IPS-18c (cell line): ENCODE measurements around the gene MCHR2.
"Not testable (repeated sequence)": the region's sequence is repeated elsewhere in the genome, so short reads cannot be mapped to it uniquely, and the experiment has no call there.

Source experiments
- H3K4me3 ChIP-seq: 2 replicates; pipeline ENCODE4 v1.7.0; 2013; ENCODE audit warnings: low read depth, mild to moderate bottlenecking, low read length, moderate library complexity; ENCODE audit not compliant: insufficient read depth
- H3K9me3 ChIP-seq: one replicate; pipeline ENCODE4 v1.6.1; 2013; ENCODE audit warnings: mild to moderate bottlenecking, low read length, moderate library complexity; ENCODE audit not compliant: control insufficient read depth, insufficient read depth

The MCHR2 gene

DNA sequence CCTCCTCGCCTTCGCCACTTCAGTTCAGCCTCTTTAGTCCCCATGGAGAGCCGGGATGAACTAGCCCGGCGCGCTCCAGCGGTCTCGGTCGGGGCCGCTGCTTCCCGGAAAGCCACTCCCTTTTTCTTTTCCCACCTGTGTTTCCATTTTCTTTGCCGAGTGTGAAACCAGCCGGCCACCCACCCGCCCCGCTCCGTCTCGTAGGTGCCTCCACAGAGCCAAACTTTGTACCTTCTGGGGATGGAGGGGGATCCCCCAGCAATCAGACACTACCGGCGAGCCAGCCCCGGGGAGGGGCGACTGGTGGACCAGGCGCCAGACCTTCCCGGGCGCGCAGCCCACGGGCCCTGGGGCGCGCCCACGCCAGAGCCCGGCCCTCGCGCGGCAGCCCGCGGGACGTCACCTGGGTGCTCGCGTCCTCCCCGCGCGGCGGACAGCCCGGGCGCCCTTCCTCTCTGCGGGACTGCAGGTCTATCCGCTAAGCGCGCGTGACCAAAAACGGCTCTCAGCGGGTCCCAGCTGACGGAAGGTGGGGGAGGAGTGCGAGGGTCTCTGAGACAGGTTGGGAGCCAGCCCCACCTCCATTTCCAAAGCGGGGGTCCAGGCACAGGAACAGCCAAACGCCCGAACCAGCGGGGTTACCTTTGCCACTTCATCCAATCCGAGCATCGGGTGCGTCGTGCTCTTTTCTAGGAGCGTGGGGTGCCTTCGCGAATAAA is at the start of gene MCHR2:
TSS of gene MCHR2 (minus strand) at position 691 of the 719 bp plus-strand sequence. CDS start 38,076 bp downstream, outside the sequence.
- no peaks in the 10 kb centered on the region for H3K9me3 ChIP-seq
- H3K4me3 ChIP-seq = peak within 1 kb of the TSS; percentile 65

DNA sequence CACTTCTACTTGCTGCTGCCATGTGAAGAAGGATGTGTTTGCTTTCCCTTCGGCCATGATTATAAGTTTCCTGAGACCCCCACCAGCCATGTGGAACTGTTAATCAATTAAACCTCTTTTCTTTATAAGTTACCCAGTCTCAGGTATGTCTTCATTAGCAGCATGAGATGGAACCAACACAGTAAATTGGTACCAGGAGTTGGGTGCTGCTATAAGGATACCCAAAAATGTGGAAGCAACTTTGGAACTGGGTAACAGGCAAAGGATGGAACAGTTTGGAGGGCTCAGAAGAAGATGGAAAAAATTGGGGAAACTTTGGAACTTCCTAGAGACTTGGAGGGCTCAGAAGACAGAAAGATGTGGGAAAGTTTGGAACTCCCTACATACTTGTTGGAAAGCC is 44.5 kb upstream of the MCHR2 start:
- H3K9me3 ChIP-seq, H3K4me3 ChIP-seq: not testable (repeated sequence)

GRCh38 chr6:100035873-100036653 is 42.0 kb upstream of the MCHR2 start:
- Histone ChIP-seq H3K4me3 (no peak overlapping the region), H3K9me3 (peaks cover 2% of the 10 kb centered on the region)

DNA sequence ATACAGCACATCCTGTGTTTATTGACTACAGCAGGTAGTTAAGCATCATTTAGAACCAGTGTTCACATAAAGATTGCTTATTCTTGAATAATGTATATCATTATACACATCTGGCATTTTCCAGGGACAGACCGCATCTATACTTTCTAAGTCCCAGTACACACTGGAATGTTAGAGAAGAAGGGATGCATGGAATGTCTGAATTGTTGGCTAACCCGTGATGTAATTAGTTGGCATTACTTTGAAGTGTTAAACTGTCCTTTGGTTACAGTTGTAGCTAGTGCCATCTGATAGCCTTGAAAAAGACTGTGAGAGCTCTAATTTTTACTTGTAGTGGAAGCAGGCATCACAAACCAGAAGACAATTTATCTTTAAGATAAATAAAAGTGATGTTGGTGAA is 29.8 kb upstream of the MCHR2 start:
- Histone ChIP-seq H3K4me3 (no peak overlapping the region), H3K9me3 (no peaks in the 10 kb centered on the region)

DNA sequence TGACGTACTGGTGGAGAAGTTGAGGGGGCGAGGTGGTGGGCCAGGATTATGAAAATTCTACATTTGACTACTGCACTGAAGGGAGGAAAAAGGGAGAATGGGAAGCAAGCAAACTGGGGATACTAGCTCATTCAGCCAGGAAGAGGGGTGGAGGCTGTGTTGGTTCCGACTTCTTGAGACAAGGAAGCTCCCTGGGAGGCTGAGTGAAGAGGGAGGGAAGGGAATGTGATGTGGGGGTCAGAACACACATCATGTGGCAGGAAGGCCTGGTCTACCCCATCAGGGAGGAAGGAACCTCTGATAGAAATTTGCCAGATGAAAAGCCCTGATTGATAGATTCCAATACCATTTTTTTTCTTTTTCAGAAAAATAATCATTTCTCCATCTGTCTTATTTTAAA is 28.8 kb upstream of the MCHR2 start:
- no peak overlapping the region for H3K4me3 ChIP-seq

GRCh38 chr6:100008857-100009256 is 14.8 kb upstream of the MCHR2 start:
- H3K9me3 ChIP-seq = peaks cover 2% of the 10 kb centered on the region
- no peak overlapping the region for H3K4me3 ChIP-seq

More for the DNA sequence above, 28.8 kb upstream of the MCHR2 start:
- H3K9me3 ChIP-seq = no peaks in the 10 kb centered on the region

DNA sequence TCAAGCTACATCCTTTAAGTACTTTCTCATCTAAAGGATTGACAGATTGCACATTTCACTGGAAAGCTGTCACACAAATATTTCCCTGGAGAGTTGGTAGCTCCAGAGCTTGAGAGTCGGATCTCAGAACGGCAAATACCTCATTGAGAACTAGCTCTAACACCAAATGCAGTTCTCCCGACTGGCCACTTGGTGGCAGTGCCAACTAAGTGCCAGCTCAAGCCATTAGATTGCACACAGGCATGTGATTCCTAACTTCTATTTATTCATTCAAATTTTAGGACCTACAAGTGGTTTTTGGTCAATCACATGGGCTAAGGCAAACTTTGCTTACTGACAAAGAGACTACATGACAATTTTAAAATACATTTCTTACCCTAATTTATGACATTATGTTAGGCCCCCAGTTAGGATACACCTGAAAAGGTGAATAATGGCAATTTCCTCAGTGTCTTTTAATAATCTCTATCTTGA is 7.9 kb upstream of the MCHR2 start:
- no peaks in the 10 kb centered on the region for H3K9me3 ChIP-seq
- no peak overlapping the region for H3K4me3 ChIP-seq

- H3K4me3 ChIP-seq = no peak overlapping the region
- H3K9me3 ChIP-seq = no peaks in the 10 kb centered on the region
Measured at GRCh38 chr6:99997141-99997540, 3.1 kb upstream of the MCHR2 start.

- no peak overlapping the region for H3K4me3 ChIP-seq
- no peaks in the 10 kb centered on the region for H3K9me3 ChIP-seq
Measured at GRCh38 chr6:99995916-99996315, 1.9 kb upstream of the MCHR2 start.

DNA sequence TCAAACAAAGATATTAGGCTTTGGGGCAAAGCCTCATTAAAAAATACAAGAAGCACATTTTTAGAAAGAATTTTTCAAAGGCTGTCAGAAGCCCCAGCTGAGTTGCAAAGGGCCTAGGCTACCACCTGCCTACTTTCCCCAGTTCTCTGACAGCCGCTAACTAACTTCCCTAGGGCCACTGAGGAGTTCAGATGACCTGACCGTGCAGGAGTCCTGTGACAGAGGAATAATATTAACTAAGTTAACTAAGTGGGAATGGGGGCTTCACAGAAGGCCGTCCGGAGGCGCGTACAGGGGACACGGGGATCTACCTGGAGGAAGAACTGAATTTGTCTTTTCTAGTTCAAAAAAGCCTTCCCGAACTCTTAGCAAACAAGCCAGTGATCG is 884 bp downstream of the MCHR2 start:
- no peaks in the 10 kb centered on the region for H3K9me3 ChIP-seq
- peak overlapping the region; percentile 65 for H3K4me3 ChIP-seq

DNA sequence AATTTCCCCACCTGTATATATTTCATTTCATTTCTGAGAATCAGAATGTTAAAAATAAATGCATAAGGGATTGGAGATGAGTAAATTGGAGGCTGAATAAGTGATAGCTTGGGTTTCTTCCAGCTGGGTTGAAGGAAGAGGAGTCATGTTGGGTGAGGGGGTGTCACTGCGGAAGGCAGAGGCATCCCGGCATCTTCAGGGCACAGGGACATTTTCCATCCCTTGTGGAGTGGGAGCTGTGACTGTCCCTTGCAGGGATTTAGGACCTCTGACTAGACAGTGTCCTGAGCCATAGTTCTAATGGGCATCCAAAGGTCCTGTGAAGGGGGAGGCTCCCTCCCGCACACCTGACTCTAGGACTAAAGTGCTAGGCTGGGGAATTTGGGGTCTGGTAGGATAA is 2.1 kb downstream of the MCHR2 start:
- H3K9me3 ChIP-seq = no peaks in the 10 kb centered on the region
- no peak overlapping the region for H3K4me3 ChIP-seq

GRCh38 chr6:99980741-99981140 is 13.3 kb downstream of the MCHR2 start:
- Histone ChIP-seq H3K4me3 (no peak overlapping the region), H3K9me3 (peaks cover 1% of the 10 kb centered on the region)

- peaks cover 7% of the 10 kb centered on the region for H3K9me3 ChIP-seq
- no peak overlapping the region for H3K4me3 ChIP-seq
Measured at GRCh38 chr6:99979953-99980352, 14.1 kb downstream of the MCHR2 start.

GRCh38 chr6:99967052-99967451 is 27.0 kb downstream of the MCHR2 start:
- H3K4me3 ChIP-seq = no peak overlapping the region
- H3K9me3 ChIP-seq = no peaks in the 10 kb centered on the region

DNA sequence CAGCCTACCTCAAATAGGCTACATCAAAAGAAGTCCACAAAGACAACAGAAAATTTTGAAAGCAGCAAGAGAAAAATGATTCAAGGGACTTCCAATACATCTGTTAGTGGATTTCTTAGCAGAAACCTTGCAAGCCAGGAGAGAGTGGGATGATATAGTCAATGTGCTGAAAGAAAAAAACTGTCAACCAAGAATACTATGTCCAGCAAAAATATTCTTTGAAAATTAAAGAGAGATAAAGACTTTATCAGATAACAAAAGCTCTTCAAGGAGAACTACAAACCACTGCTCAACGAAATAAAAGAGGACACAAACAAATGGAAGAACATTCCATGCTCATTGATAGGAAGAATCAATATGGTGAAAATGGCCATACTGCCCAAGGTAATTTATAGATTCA is 34.0 kb downstream of the MCHR2 start:
- no peaks in the 10 kb centered on the region for H3K9me3 ChIP-seq
- H3K4me3 ChIP-seq = no peak overlapping the region

GRCh38 chr6:99951016-99951805 is 42.8 kb downstream of the MCHR2 start:
- no peaks in the 10 kb centered on the region for H3K9me3 ChIP-seq
- H3K4me3 ChIP-seq = no peak overlapping the region

- Histone ChIP-seq H3K4me3 (no peak overlapping the region), H3K9me3 (no peaks in the 10 kb centered on the region)
Measured at GRCh38 chr6:99946005-99946404, 48.0 kb downstream of the MCHR2 start.

DNA sequence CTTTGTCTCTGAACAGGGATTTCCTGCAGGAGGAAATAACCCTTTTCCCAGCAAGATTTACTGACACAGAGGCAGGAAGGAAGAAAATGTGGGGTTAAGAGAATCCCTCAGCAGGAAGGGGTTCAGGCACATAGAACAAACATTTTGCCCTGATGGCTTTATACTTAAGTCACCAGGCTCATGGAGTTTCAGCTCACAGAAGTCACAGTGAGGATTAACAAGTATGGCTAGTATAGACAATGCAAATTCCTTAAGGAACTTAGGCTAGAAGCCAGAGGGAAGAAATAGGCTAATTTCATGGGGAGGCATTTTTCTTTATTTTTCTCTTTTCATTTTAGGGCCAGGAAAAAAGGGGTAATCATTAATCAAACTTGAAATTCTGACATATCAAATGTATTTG is 50.2 kb downstream of the MCHR2 start:
- Histone ChIP-seq H3K4me3 (no peak overlapping the region), H3K9me3 (no peaks in the 10 kb centered on the region)
